Hepatocyte (in vitro differentiated cells): ENCODE results near the gene CUL1.

ENCODE experiments used
- EZH2 ChIP-seq: fragments of 200-600 bp; sonication (generic); IDR thresholded peaks from 2 replicates; pipeline ENCODE4 v1.6.1; 2016; ENCODE audit warnings: antibody characterized with exemption, mild to moderate bottlenecking, borderline replicate concordance
- TF ChIP-seq, protein P1 (sequence below): fragments of 200-600 bp; sonication (generic); IDR thresholded peaks from 2 replicates; pipeline ENCODE4 v1.5.1; 2016; ENCODE audit warnings: antibody characterized with exemption, mild to moderate bottlenecking; ENCODE audit not compliant: poor library complexity

GRCh38 chr7:148754912-148755311, 56.2 kb downstream of the CUL1 start:
- TF ChIP-seq, protein P1, sequence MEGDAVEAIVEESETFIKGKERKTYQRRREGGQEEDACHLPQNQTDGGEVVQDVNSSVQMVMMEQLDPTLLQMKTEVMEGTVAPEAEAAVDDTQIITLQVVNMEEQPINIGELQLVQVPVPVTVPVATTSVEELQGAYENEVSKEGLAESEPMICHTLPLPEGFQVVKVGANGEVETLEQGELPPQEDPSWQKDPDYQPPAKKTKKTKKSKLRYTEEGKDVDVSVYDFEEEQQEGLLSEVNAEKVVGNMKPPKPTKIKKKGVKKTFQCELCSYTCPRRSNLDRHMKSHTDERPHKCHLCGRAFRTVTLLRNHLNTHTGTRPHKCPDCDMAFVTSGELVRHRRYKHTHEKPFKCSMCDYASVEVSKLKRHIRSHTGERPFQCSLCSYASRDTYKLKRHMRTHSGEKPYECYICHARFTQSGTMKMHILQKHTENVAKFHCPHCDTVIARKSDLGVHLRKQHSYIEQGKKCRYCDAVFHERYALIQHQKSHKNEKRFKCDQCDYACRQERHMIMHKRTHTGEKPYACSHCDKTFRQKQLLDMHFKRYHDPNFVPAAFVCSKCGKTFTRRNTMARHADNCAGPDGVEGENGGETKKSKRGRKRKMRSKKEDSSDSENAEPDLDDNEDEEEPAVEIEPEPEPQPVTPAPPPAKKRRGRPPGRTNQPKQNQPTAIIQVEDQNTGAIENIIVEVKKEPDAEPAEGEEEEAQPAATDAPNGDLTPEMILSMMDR, result no peak
- no peak for TF ChIP-seq EZH2
